Upper lobe of left lung (tissue), 6 donors: ENCODE data around the gene ARID1B. TPM values are rescaled to one million over a fixed set of nuclear protein-coding genes. Genes with fewer than 3 reads are reported as not detected.

Experiments used
- ATAC-seq, 2 donors: fragments of 200-7000 bp; cut with Tn5 transposase; one replicate each; pipeline ENCODE4 v1.9.1; 2022; ENCODE audit warnings: mild to moderate bottlenecking in 2 of 2, moderate library complexity in 2 of 2; ENCODE audit not compliant: low FRiP score in 2 of 2
- DNase-seq, 2 donors: peaks; one replicate each; pipeline ENCODE4 v3.0.0-alpha.2; 2019 to 2020
- H3K27ac ChIP-seq, 4 donors: fragments of 200-600 bp; sonication (generic); one replicate each; pipeline ENCODE4 v1.5.1; 2016 to 2019
- H3K27me3 ChIP-seq, 4 donors: fragments of 200-600 bp; sonication (generic); one replicate each; pipeline ENCODE4 v1.5.1; 2017 to 2019
- H3K36me3 ChIP-seq, 4 donors: fragments of 200-600 bp; sonication (generic); one replicate each; pipeline ENCODE4 v1.5.1; 2016 to 2019
- H3K4me1 ChIP-seq, 4 donors: fragments of 200-600 bp; sonication (generic); one replicate each; pipeline ENCODE4 v1.5.1; 2018 to 2019
- H3K4me3 ChIP-seq, 4 donors: fragments of 200-600 bp; sonication (generic); one replicate each; pipeline ENCODE4 v1.5.1; 2017 to 2019; ENCODE audit warnings: mild to moderate bottlenecking in 2 of 4, moderate library complexity in 1 of 4
- H3K9me3 ChIP-seq, 4 donors: fragments of 200-600 bp; sonication (generic); one replicate each; pipeline ENCODE4 v1.5.1; 2018 to 2019
- EP300 ChIP-seq, 4 donors: sonication (generic); formaldehyde crosslinking; IDR thresholded peaks; one replicate each; pipeline ENCODE4 v1.5.1; 2017; ENCODE audit warnings: antibody characterized with exemption in 4 of 4, control low read depth in 2 of 4
- POLR2A ChIP-seq, 4 donors: fragments of 450-650 bp; IDR thresholded peaks; one replicate each; pipeline ENCODE4 v1.5.1; 2016 to 2017; ENCODE audit warnings: antibody characterized with exemption in 4 of 4, mild to moderate bottlenecking in 2 of 4
- POLR2AphosphoS5 ChIP-seq, 2 donors: sonication (generic); formaldehyde crosslinking; IDR thresholded peaks; one replicate each; pipeline ENCODE4 v1.5.1; 2017; ENCODE audit warnings: antibody characterized with exemption in 2 of 2
- WGBS, 2 donors: methylation state at CpG; one replicate each; pipeline ENCODE4 v1.1.5; 2017 to 2018; 5-methylcytosine and 5-hydroxymethylcytosine counted together
- total RNA-seq, 6 donors: library from RNA; depleted of rRNA in 4 of 6; stranded (reverse); fragments of >200 nt in 4 of 6; gene quantifications; one replicate each; pipeline versions ENCODE4 v1.1.0 to v1.2.1, GENCODE V29; 2016 to 2021
- TF ChIP-seq, protein P1 (sequence below), 6 experiments: fragments of 450-650 bp in 4 of 6; fragments of 200-600 bp in 2 of 6; sonication (generic) in 2 of 6; IDR thresholded peaks; one replicate each; pipeline ENCODE4 v1.5.1; 2016 to 2019; ENCODE audit warnings: antibody characterized with exemption in 6 of 6
- donor health status: DM: no; HTN: no; CAD: no; lungs with moderate emphysema.
- donor health status: DM: no; HTN: yes; CAD: no; lungs with severe emphysema.

Gene ARID1B
- total RNA-seq, 6 donors from 2014 or later, result 66.4 to 168 (median 109) TPM

DNA sequence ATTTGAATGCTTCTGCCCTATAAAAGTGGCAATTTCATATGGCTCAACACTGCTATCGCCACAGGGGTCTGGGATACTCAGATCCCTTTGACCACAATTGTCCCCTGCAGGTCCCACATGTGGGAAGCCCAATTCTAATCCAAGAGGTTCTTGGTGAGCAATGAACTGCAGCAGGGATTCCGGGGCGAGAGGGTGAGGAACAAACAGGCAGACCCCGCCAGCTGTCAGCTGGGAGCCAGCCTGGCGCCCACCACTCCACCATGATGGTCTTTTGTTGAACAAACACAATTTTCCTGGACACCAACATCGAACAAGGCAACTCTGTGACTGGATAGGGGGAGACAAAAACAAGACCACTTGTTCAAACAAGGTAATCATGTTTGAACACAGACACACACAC, 465.6 kb downstream of the ARID1B start:
- WGBS, 2 donors, result 93 to 94% methylated on average over 6 of the region's 6 CpGs

DNA sequence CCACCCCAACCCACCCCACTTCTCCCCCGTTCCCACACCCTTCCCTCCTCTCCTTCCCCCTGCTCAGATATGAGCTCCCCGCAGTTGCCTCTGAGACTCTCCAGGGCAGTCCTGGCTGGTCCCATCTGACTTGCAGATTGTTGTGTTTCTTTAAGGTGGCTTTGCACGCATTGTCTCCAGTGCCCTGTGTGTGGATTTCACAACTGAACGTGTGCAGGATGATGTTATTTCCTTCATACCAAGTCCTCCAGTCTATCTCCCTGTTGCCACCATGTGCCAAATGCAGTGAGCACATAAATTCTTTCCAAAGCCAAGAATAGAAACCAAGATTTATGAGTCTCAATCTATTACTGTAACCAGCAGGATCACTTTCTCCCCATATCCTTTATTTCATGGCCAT, 467.0 kb downstream of the ARID1B start:
- Histone ChIP-seq H3K27ac (no peak overlapping the region), H3K4me1 (no peaks in the 10 kb centered on the region), H3K36me3 (no peaks in the 10 kb centered on the region), H3K27me3 (no peaks in the 10 kb centered on the region), H3K4me3 (no peak overlapping the region), H3K9me3 (peaks cover 0 to 3% (median 0%) of the 10 kb centered on the region in 4 donors)
- TF ChIP-seq, protein P1, sequence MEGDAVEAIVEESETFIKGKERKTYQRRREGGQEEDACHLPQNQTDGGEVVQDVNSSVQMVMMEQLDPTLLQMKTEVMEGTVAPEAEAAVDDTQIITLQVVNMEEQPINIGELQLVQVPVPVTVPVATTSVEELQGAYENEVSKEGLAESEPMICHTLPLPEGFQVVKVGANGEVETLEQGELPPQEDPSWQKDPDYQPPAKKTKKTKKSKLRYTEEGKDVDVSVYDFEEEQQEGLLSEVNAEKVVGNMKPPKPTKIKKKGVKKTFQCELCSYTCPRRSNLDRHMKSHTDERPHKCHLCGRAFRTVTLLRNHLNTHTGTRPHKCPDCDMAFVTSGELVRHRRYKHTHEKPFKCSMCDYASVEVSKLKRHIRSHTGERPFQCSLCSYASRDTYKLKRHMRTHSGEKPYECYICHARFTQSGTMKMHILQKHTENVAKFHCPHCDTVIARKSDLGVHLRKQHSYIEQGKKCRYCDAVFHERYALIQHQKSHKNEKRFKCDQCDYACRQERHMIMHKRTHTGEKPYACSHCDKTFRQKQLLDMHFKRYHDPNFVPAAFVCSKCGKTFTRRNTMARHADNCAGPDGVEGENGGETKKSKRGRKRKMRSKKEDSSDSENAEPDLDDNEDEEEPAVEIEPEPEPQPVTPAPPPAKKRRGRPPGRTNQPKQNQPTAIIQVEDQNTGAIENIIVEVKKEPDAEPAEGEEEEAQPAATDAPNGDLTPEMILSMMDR (IDR thresholded peaks at IDR 0.05), result no peak
- no peak for TF ChIP-seq EP300 (IDR thresholded peaks at IDR 0.05)
- no peak for TF ChIP-seq POLR2AphosphoS5 (IDR thresholded peaks at IDR 0.05)
- TF ChIP-seq POLR2A (IDR thresholded peaks at IDR 0.05), result no peak
- no peak for ATAC-seq
- no peak for DNase-seq
- 38 to 50% methylated on average over 3 to 4 of the region's 4 CpGs for WGBS, 2 donors

More for the DNA sequence above, 465.6 kb downstream of the ARID1B start:
- DNase-seq (no peak), ATAC-seq (no peak)
- Histone ChIP-seq H3K4me1 (no peaks in the 10 kb centered on the region), H3K36me3 (no peaks in the 10 kb centered on the region), H3K4me3 (no peak overlapping the region), H3K27me3 (no peaks in the 10 kb centered on the region), H3K27ac (no peak overlapping the region), H3K9me3 (no peaks in the 10 kb centered on the region)
- TF ChIP-seq EP300 (IDR thresholded peaks at IDR 0.05), result no peak
- no peak for TF ChIP-seq POLR2AphosphoS5 (IDR thresholded peaks at IDR 0.05)
- TF ChIP-seq, protein P1 (IDR thresholded peaks at IDR 0.05), result no peak
- TF ChIP-seq POLR2A (IDR thresholded peaks at IDR 0.05), result no peak

DNA sequence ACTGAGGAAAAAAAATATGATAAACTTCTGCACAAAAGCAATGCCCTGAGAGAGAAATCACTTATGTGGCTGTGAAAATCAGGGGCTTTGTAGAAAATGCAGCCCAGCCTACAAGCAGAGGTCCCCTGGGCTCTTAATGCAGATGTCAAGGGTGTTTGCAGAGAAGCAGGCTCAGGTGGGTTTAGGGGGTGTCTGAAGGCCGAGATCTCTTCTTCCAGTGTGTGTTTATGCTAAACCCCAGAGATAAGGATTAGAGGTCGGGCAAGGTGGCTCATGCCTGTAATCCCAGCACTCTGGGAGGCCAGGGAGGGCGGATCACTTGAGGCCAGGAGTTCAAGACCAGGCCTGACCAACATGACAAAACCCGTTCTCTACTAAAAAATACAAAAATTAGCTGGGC, 467.6 kb downstream of the ARID1B start:
- no peaks in the 10 kb centered on the region for H3K4me1 ChIP-seq

DNA sequence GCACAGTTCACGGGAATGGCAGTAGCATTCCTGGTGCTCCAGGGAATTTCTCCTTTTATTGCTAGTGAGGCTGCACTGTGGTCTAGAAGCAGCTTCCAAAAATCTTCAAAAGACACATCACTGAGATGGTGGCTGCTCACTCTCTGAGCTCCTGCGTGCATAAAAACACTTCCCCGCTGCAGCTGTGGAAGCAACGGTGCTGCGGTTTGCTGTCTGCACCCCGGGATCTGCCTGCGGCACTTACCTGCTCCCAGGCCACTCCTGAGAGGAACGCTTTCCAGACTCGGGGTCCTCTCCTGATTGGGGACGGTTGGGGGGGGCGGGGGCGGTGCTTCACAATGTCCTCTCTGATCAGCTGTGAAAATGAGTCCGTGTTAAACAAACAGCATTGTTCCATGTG, 468.3 kb downstream of the ARID1B start:
- H3K27ac ChIP-seq, result no peak overlapping the region
- no peak for ATAC-seq

More for the DNA sequence above, 467.6 kb downstream of the ARID1B start:
- Histone ChIP-seq H3K4me3 (no peak overlapping the region), H3K9me3 (peaks cover 0 to 3% (median 0%) of the 10 kb centered on the region in 4 donors), H3K27ac (no peak overlapping the region), H3K27me3 (no peaks in the 10 kb centered on the region), H3K36me3 (no peaks in the 10 kb centered on the region)
- DNase-seq (no peak), ATAC-seq (no peak)
- TF ChIP-seq POLR2A (IDR thresholded peaks at IDR 0.05), result no peak
- TF ChIP-seq, protein P1 (IDR thresholded peaks at IDR 0.05), result no peak
- no peak for TF ChIP-seq POLR2AphosphoS5 (IDR thresholded peaks at IDR 0.05)
- no peak for TF ChIP-seq EP300 (IDR thresholded peaks at IDR 0.05)
- WGBS, 2 donors, result 77 to 84% methylated on average over 4 of the region's 4 CpGs

GRCh38 chr6:157246048-157246630, 469.0 kb downstream of the ARID1B start:
- Histone ChIP-seq H3K27ac (no peak overlapping the region), H3K36me3 (no peaks in the 10 kb centered on the region), H3K4me1 (no peaks in the 10 kb centered on the region), H3K9me3 (peaks cover 0 to 3% (median 0%) of the 10 kb centered on the region in 4 donors), H3K4me3 (no peak overlapping the region), H3K27me3 (no peaks in the 10 kb centered on the region)
- ATAC-seq (peak; percentile 59 to 81), DNase-seq (peak in 1 of 2 donors; percentile 79)
- 91 to 92% methylated on average over 19 to 21 of the region's 21 CpGs for WGBS, 2 donors
- TF ChIP-seq, protein P1 (IDR thresholded peaks at IDR 0.05), result no peak
- no peak for TF ChIP-seq EP300 (IDR thresholded peaks at IDR 0.05)
- TF ChIP-seq POLR2A (IDR thresholded peaks at IDR 0.05), result no peak
- TF ChIP-seq POLR2AphosphoS5 (IDR thresholded peaks at IDR 0.05), result no peak

More for the DNA sequence above, 468.3 kb downstream of the ARID1B start:
- 60 to 74% methylated on average over 4 to 13 of the region's 13 CpGs for WGBS, 2 donors
- DNase-seq, result no peak
- Histone ChIP-seq H3K36me3 (no peaks in the 10 kb centered on the region), H3K4me1 (no peaks in the 10 kb centered on the region), H3K27me3 (no peaks in the 10 kb centered on the region), H3K4me3 (no peak overlapping the region), H3K9me3 (peaks cover 0 to 3% (median 0%) of the 10 kb centered on the region in 4 donors)
- TF ChIP-seq POLR2A (IDR thresholded peaks at IDR 0.05), result no peak
- no peak for TF ChIP-seq POLR2AphosphoS5 (IDR thresholded peaks at IDR 0.05)
